Fibroblast of lung (primary cell): ENCODE measurements around the gene NPEPL1.

Experiments used
- EZH2 ChIP-seq: IDR thresholded peaks from 2 replicates; pipeline ENCODE4 v1.5.1; 2012; ENCODE audit warnings: low read length, control low read depth, mild to moderate bottlenecking; ENCODE audit errors: missing control alignments
- TF ChIP-seq, protein P1 (sequence below), 2 donors: IDR thresholded peaks in 1 of 2; conservative IDR thresholded peaks in 1 of 2; 1 replicate in 1 of 2; 2 replicates in 1 of 2; pipeline ENCODE4 v1.5.1; 2011 to 2012; ENCODE audit warnings: low read length in 2 of 2, control low read depth in 1 of 2, inconsistent platforms in 1 of 2, low read depth in 1 of 2, mild to moderate bottlenecking in 1 of 2

DNA sequence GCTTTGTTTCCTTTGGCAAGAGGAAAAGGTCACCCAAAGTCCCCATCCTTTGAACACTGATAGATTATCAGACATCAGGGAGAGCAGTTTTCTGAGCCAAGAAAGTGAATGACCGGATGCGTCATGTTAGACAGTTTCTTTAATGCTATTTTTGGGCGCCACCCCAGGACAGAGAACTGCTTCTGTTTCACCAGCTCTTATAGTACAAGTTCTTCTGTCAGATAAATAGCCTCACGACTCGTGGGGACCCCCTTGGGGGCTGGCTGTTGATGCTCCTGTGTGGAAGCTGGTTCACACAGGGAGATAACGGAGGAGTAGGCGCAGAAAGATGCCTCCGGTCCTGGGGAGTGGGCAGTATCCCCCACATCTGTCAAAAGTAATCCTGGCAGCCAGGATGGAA lies 54.6 kb downstream of the NPEPL1 start:
- TF ChIP-seq, protein P1, sequence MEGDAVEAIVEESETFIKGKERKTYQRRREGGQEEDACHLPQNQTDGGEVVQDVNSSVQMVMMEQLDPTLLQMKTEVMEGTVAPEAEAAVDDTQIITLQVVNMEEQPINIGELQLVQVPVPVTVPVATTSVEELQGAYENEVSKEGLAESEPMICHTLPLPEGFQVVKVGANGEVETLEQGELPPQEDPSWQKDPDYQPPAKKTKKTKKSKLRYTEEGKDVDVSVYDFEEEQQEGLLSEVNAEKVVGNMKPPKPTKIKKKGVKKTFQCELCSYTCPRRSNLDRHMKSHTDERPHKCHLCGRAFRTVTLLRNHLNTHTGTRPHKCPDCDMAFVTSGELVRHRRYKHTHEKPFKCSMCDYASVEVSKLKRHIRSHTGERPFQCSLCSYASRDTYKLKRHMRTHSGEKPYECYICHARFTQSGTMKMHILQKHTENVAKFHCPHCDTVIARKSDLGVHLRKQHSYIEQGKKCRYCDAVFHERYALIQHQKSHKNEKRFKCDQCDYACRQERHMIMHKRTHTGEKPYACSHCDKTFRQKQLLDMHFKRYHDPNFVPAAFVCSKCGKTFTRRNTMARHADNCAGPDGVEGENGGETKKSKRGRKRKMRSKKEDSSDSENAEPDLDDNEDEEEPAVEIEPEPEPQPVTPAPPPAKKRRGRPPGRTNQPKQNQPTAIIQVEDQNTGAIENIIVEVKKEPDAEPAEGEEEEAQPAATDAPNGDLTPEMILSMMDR (conservative IDR thresholded peaks at IDR 0.05 in 1 of 2, IDR thresholded peaks at IDR 0.05 in 1 of 2; ENCODE audit: low read depth in 1 of 2, low read length in 2 of 2) = no peak
- TF ChIP-seq EZH2 = no peak
